CD14-positive monocyte (primary cell): Measurements from ENCODE around the gene PODXL2. TPM values are rescaled to one million over a fixed set of nuclear protein-coding genes. Genes with fewer than 3 reads are reported as not detected.

Experiments used
- DNase-seq, 3 donors: peaks; one replicate each; pipeline ENCODE4 v3.0.0-alpha.2; 2011 to 2022
- H2AFZ ChIP-seq: 2 replicates; pipeline ENCODE4 v1.6.0; 2012; ENCODE audit warnings: mild to moderate bottlenecking, low read depth, low read length, inconsistent platforms; ENCODE audit not compliant: insufficient read depth, poor library complexity, severe bottlenecking
- H3K27ac ChIP-seq, 2 donors: 1 replicate in 1 of 2; 2 replicates in 1 of 2; pipeline ENCODE4 v1.5.1; 2012 to 2013; ENCODE audit warnings: low read length in 2 of 2, control low read depth in 1 of 2, inconsistent platforms in 1 of 2, low read depth in 1 of 2, mild to moderate bottlenecking in 1 of 2
- H3K27me3 ChIP-seq, 2 donors: one replicate each; pipeline versions ENCODE4 v1.6.0 to v1.6.1; 2011 to 2013; ENCODE audit warnings: low read length in 2 of 2; ENCODE audit not compliant: control insufficient read depth in 2 of 2, insufficient read depth in 2 of 2
- H3K36me3 ChIP-seq, 2 donors: replicated peaks in 1 of 2; 1 replicate in 1 of 2; 2 replicates in 1 of 2; pipeline versions ENCODE4 v1.5.1 to v1.6.1; 2012 to 2013; ENCODE audit warnings: low read length in 2 of 2, control low read depth in 1 of 2, inconsistent platforms in 1 of 2, mild to moderate bottlenecking in 1 of 2; ENCODE audit not compliant: insufficient read depth in 2 of 2, control insufficient read depth in 1 of 2
- H3K4me1 ChIP-seq, 2 donors: 1 replicate in 1 of 2; 2 replicates in 1 of 2; pipeline versions ENCODE4 v1.5.1 to v1.6.1; 2012 to 2013; ENCODE audit warnings: low read length in 2 of 2, control low read depth in 1 of 2, inconsistent platforms in 1 of 2, mild to moderate bottlenecking in 1 of 2, moderate library complexity in 1 of 2; ENCODE audit not compliant: insufficient read depth in 2 of 2, control insufficient read depth in 1 of 2
- H3K4me2 ChIP-seq: replicated peaks from 2 replicates; pipeline ENCODE3; 2012; ENCODE audit warnings: low read length, moderate library complexity, mild to moderate bottlenecking; ENCODE audit not compliant: poor library complexity, severe bottlenecking; ENCODE audit errors: extremely low read depth
- H3K4me3 ChIP-seq, 3 experiments: fragments of 200-600 bp in 1 of 3; sonication (generic) in 1 of 3; replicated peaks in 1 of 3; 1 replicate in 2 of 3; 2 replicates in 1 of 3; pipeline ENCODE4 v1.5.1; 2011 to 2013; ENCODE audit warnings: low read length in 3 of 3, mild to moderate bottlenecking in 3 of 3, control low read depth in 2 of 3, low read depth in 2 of 3, inconsistent platforms in 1 of 3, moderate library complexity in 1 of 3
- H3K79me2 ChIP-seq: 2 replicates; pipeline ENCODE4 v1.6.0; 2012; ENCODE audit warnings: mild to moderate bottlenecking, control low read depth, inconsistent platforms, low read length, moderate library complexity; ENCODE audit not compliant: insufficient read depth
- H3K9ac ChIP-seq: 2 replicates; pipeline ENCODE4 v1.6.0; 2017; ENCODE audit warnings: low read length, mild to moderate bottlenecking; ENCODE audit not compliant: insufficient read depth, poor library complexity, severe bottlenecking
- H3K9me3 ChIP-seq, 2 donors: replicated peaks in 1 of 2; 1 replicate in 1 of 2; 2 replicates in 1 of 2; pipeline versions ENCODE4 v1.5.1 to v1.6.1; 2012 to 2013; ENCODE audit warnings: low read length in 2 of 2, control low read depth in 1 of 2; ENCODE audit not compliant: control insufficient read depth in 1 of 2, insufficient read depth in 1 of 2
- H4K20me1 ChIP-seq: 2 replicates; pipeline ENCODE4 v1.6.0; 2012; ENCODE audit warnings: mild to moderate bottlenecking, low read length, control low read depth, moderate library complexity; ENCODE audit not compliant: insufficient read depth
- H3K27ac Mint-ChIP-seq, 7 donors: one replicate each; pipeline ENCODE4 v1.8.0; 2020; ENCODE audit warnings: mild to moderate bottlenecking in 7 of 7, mixed read lengths in 7 of 7, moderate library complexity in 6 of 7, inconsistent platforms in 2 of 7
- H3K27me3 Mint-ChIP-seq, 3 donors: one replicate each; pipeline ENCODE4 v1.8.0; 2021 to 2022; ENCODE audit warnings: low read depth in 3 of 3, mild to moderate bottlenecking in 3 of 3, mixed read lengths in 3 of 3, moderate library complexity in 3 of 3, inconsistent platforms in 1 of 3
- H3K36me3 Mint-ChIP-seq, 2 donors: one replicate each; pipeline ENCODE4 v1.8.0; 2020; ENCODE audit warnings: mixed read lengths in 2 of 2, inconsistent platforms in 1 of 2, mild to moderate bottlenecking in 1 of 2
- H3K4me1 Mint-ChIP-seq: one replicate; pipeline ENCODE4 v1.8.0; 2020; ENCODE audit warnings: mild to moderate bottlenecking, mixed read lengths
- H3K4me3 Mint-ChIP-seq, 2 donors: one replicate each; pipeline ENCODE4 v1.8.0; 2020; ENCODE audit warnings: mild to moderate bottlenecking in 2 of 2, mixed read lengths in 2 of 2, moderate library complexity in 1 of 2
- H3K9me3 Mint-ChIP-seq, 7 donors: one replicate each; pipeline ENCODE4 v1.8.0; 2020 to 2022; ENCODE audit warnings: mixed read lengths in 7 of 7, mild to moderate bottlenecking in 6 of 7, moderate library complexity in 6 of 7, inconsistent platforms in 2 of 7
- CTCF ChIP-seq: fragments of 200-600 bp; IDR thresholded peaks from one replicate; pipeline ENCODE4 v1.8.0; 2022; ENCODE audit warnings: antibody characterized with exemption, mild to moderate bottlenecking
- WGBS: methylation state at CpG from one replicate; pipeline ENCODE4 v1.1.5; 2013; ENCODE audit warnings: missing lambda C conversion rate; ENCODE audit not compliant: insufficient coverage; 5-methylcytosine and 5-hydroxymethylcytosine counted together
- intact Hi-C, 2 donors: fragments of 100-400 bp; cut with micrococcal nuclease; formaldehyde crosslinking; loops; one replicate each; pipeline versions ENCODE4 v1.15.0 to v1.15.1; 2023
- polyA plus RNA-seq, 3 donors: library from polyadenylated mRNA; depleted of rRNA in 1 of 3; unstranded in 2 of 3; stranded (reverse) in 1 of 3; fragments of 300-500 nt in 2 of 3; fragments of >200 nt in 1 of 3; fragmentation: Illumina TruSeq in 2 of 3; gene quantifications; 1 replicate in 2 of 3; 2 replicates in 1 of 3; pipeline ENCODE4 v1.2.3, GENCODE V29; 2012 to 2021

PODXL2 gene
- polyA plus RNA-seq, 3 donors, result 0.33 to 0.64 (median 0.43) TPM

- Histone ChIP-seq H3K4me3 (no peak overlapping the region), H3K36me3 (no peaks in the 10 kb centered on the region), H2AFZ (no peak overlapping the region), H3K27me3 (no peaks in the 10 kb centered on the region), H3K4me1 (peaks cover 15 to 16% of the 10 kb centered on the region in 2 donors), H4K20me1 (no peaks in the 10 kb centered on the region), H3K9me3 (no peaks in the 10 kb centered on the region), H3K9ac (no peak overlapping the region), H3K79me2 (no peaks in the 10 kb centered on the region), H3K4me2 (no peak overlapping the region), H3K27ac (no peak overlapping the region)
- intact Hi-C loops, result loop anchor here in 1 of 2 donors (5.0 kb wide), 1 partner anchor 130 kb away; the partner anchor contains the start of gene MGLL
- peaks cover 0 to 1% (median 1%) of the 10 kb centered on the region in 3 donors for H3K27me3 Mint-ChIP-seq
- H3K27ac Mint-ChIP-seq, result no peak overlapping the region
- no peaks in the 10 kb centered on the region for H3K36me3 Mint-ChIP-seq
- TF ChIP-seq CTCF, result no peak
- no peaks in the 10 kb centered on the region for H3K9me3 Mint-ChIP-seq
- peaks cover 16% of the 10 kb centered on the region for H3K4me1 Mint-ChIP-seq
- H3K4me3 Mint-ChIP-seq, result no peak overlapping the region
- no peak for DNase-seq
- WGBS, result 95% methylated on average over 21 of the region's 21 CpGs
Measured at GRCh38 chr3:127692501-127693335, 63.7 kb downstream of the PODXL2 start.

DNA sequence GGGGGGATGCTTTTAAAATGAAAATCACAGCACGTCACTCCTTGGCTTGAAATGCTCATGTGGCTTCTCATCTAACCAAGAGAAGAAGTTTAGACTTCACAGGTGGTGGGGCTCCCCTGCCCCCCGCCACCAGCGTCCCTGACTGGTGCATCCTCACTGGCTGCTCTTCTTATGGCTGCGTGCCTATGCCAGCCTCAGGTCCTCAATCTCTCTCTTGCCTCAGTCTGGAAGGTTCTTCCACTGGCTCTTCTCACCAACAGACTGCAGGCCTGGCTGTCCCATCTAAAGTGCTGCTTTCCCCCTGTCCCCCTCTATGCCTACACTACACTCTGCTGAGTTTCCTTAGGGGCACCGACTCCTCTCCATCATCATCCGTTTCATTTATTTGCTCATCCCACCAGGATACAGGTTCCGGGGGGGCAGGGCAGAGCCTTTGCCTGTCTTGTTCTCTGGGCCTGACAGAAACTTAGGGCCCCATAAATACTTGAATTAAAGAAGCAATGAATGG lies 64.4 kb downstream of the PODXL2 start:
- no peaks in the 10 kb centered on the region for H3K9me3 ChIP-seq
- no peaks in the 10 kb centered on the region for H3K27me3 ChIP-seq
- WGBS, result 86% methylated on average over 4 of the region's 7 CpGs
- Mint-ChIP-seq H3K27me3 (peaks cover 0 to 1% (median 1%) of the 10 kb centered on the region in 3 donors), H3K27ac (no peak overlapping the region), H3K9me3 (no peaks in the 10 kb centered on the region), H3K4me1 (peaks cover 16% of the 10 kb centered on the region), H3K4me3 (no peak overlapping the region), H3K36me3 (no peaks in the 10 kb centered on the region)
- no peak overlapping the region for H3K27ac ChIP-seq
- intact Hi-C loops, result loop anchor here in 1 of 2 donors (5.0 kb wide), 1 partner anchor 129 kb away; the partner anchor contains the start of gene MGLL
- no peaks in the 10 kb centered on the region for H3K79me2 ChIP-seq
- H3K4me2 ChIP-seq, result no peak overlapping the region
- TF ChIP-seq CTCF, result no peak
- no peak overlapping the region for H3K4me3 ChIP-seq
- no peak overlapping the region for H3K9ac ChIP-seq
- no peaks in the 10 kb centered on the region for H3K36me3 ChIP-seq
- no peaks in the 10 kb centered on the region for H4K20me1 ChIP-seq
- H2AFZ ChIP-seq, result no peak overlapping the region
- peaks cover 16 to 18% of the 10 kb centered on the region in 2 donors for H3K4me1 ChIP-seq
- DNase-seq, result no peak
